Measurements from ENCODE around the gene ZMIZ1.

The ZMIZ1 gene

DNA sequence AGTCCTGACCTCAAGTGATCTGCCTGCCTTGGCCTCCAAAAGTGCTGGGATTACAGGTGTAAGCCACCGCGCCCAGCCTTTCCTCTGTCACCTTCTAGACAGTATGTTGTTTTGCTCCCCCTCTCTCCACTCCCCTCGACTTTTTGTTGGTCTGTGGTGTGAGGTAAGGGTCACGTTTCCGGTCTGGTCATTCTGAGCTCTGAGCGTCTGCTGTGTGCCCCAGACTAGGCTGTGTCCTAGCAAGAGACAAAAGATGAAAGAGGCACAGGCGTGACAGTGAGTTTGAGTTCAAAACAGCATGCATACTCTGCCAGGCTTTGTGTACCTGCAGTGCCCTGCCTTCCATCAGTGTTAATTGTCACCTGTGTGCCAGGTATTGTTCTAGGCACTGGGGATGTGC lies 191.1 kb downstream of the ZMIZ1 start:
- no peak for DNase-seq (ENCODE audit: low read depth in 2 of 2)
- TF ChIP-seq, protein P1, sequence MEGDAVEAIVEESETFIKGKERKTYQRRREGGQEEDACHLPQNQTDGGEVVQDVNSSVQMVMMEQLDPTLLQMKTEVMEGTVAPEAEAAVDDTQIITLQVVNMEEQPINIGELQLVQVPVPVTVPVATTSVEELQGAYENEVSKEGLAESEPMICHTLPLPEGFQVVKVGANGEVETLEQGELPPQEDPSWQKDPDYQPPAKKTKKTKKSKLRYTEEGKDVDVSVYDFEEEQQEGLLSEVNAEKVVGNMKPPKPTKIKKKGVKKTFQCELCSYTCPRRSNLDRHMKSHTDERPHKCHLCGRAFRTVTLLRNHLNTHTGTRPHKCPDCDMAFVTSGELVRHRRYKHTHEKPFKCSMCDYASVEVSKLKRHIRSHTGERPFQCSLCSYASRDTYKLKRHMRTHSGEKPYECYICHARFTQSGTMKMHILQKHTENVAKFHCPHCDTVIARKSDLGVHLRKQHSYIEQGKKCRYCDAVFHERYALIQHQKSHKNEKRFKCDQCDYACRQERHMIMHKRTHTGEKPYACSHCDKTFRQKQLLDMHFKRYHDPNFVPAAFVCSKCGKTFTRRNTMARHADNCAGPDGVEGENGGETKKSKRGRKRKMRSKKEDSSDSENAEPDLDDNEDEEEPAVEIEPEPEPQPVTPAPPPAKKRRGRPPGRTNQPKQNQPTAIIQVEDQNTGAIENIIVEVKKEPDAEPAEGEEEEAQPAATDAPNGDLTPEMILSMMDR (IDR thresholded peaks at IDR 0.05; ENCODE audit: low read depth, low read length), result no peak
- H3K4me3 ChIP-seq (replicated peaks in 1 of 2; ENCODE audit: low read depth in 2 of 2, low read length in 2 of 2), result no peak overlapping the region

DNA sequence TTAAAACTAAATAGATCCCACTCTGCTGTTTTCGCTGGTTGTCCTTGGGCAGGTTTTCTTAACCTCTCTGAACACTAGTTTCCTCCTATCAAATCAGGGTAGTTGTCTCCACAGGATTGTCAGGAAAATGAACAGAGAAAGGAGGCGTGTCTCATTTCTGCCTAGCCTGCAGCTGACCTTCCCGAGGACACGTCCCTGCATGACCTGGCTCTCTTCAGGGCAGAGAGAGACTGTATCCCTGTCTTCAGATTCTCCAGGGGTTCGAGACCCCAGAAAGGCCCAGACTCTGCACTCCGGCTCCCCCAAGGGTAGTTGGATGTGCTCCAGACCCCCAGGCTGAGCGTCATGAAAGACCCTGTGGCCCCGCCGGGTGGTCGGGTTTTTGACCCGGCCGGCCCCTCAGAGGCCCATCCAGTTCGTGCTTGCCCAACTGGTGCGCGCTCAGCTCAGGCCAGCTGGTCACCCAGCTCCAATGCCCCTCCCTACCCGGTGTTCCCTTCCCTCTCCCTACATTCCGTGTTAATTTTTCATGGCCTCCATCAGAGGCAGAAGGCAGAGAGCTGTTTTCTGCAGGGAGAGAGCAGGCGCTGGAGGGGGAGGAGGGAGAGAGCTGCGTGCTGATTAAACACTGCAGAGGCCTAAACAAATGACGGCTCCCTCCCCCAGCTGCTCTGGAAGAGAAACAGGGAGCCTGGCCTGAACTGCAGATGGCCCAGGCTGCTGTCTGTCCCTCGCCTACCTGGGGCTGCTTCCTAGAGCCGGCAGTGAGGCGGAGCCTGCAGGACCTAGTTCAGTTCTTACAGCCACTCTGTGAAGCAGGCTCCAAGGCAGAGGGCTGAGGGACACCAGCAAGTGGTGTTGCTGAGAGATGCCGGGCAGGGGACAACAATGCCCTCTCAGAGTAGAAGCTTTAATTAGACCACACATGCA lies 192.3 kb downstream of the ZMIZ1 start:
- no peak overlapping the region for H3K4me3 ChIP-seq (replicated peaks in 1 of 2; ENCODE audit: low read depth in 2 of 2, low read length in 2 of 2)
- DNase-seq (ENCODE audit: low read depth in 2 of 2), result peak in 1 of 2 donors; percentile 45
- TF ChIP-seq, protein P1 (IDR thresholded peaks at IDR 0.05; ENCODE audit: low read depth, low read length), result no peak

DNA sequence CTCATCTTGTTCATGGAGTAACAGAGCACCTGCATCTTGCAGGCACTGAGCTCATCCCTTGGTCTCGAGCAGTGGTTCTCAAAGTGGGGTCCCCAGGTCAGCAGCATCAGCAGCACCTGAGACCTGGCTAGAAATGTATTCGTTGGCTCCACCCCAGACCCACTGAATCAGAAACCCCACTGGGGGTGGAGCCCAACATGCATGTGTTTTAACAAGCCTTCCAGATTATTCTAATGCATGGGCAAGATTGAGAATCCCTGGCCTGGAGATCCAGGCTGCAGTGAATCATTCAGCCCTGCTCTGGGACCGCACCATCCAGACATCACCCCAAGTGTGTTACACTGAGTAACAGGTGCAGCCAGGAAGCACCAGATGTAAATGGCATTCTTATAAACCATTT lies 193.4 kb downstream of the ZMIZ1 start:
- DNase-seq (ENCODE audit: low read depth in 2 of 2), result no peak
- TF ChIP-seq, protein P1 (IDR thresholded peaks at IDR 0.05; ENCODE audit: low read depth, low read length), result no peak
- H3K4me3 ChIP-seq (replicated peaks in 1 of 2; ENCODE audit: low read depth in 2 of 2, low read length in 2 of 2), result no peak overlapping the region

DNA sequence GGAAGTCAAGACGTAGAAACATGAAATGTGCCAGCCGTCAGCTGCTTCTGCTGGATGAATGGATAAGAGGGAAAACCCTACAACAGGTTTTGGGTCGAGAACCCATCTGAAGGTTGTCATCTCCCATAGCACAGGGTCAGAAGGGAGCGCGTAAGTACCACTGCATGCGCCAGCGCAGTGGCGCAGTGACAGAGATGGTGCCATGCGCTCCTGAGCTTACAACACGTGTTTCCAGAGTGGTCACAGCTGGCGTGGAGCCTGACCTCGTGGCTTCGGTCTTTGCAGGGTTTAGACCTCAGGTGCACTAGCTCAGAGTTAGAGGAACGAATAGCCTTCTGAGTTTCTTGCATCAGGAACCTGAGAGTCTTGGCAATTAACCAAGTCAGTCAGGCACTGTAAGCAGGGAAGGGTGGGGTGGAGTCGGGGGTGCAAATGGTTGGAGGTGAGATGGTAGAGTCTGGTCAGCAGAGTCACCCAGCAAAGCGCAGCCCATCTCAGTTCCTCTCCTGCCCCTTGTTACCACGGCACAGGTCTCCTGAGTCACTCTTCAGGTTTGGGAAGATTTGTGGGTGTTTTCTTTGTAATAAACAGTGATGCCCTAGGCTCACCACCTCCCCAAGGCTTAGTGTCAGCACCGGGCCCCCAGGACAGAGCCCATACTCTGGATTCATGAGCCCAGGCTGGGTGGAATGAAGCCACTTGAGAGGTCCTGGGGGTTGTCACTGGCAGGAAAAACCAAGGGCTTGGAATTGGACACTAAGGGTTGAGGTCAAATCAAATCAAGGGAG lies 194.4 kb downstream of the ZMIZ1 start:
- H3K4me3 ChIP-seq (replicated peaks in 1 of 2; ENCODE audit: low read depth in 2 of 2, low read length in 2 of 2), result no peak overlapping the region
- TF ChIP-seq, protein P1 (IDR thresholded peaks at IDR 0.05; ENCODE audit: low read depth, low read length), result no peak
- DNase-seq (ENCODE audit: low read depth in 2 of 2), result no peak

DNA sequence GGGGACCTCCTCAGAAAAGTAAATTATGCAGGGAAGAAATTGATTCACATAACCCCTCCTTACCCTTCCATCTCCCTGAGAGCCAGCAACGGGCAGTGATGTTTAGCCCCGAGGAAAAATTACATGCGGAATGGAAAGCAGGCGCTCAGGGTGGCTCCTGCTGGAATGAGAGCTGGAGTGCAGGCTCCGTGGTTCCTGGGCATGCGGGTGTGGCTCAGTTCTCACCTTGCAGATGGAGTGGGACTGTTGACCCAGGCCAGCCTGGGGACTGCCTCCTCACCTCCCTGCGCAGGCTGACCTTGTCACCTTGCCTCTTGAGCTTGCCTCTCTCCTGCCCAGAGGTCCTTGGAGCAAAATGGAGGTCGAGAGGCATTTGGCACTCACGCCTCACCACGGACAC lies 195.2 kb downstream of the ZMIZ1 start:
- no peak for DNase-seq (ENCODE audit: low read depth in 2 of 2)
- no peak overlapping the region for H3K4me3 ChIP-seq (replicated peaks in 1 of 2; ENCODE audit: low read depth in 2 of 2, low read length in 2 of 2)
- TF ChIP-seq, protein P1 (IDR thresholded peaks at IDR 0.05; ENCODE audit: low read depth, low read length), result no peak

DNA sequence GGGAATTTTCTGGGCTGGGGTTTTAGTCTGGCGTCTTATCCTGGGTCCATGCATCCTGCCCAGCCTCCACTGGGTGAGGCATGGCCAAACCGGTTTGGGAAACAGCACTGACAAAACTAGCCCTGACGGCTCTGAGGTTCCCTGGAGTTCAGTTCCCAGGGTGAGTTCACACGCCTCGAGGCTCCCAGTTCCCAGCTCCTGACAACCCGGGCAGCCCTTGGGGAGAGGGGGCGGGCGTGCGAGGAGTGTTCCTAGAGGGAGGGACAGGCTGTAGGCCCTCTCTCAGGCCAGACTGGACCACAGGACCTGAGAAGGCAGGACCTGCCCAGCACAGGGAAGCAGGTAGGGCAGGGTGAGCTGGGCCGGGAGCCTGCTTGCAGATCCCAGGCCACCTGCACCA lies 196.2 kb downstream of the ZMIZ1 start:
- H3K4me3 ChIP-seq (replicated peaks in 1 of 2; ENCODE audit: low read depth in 2 of 2, low read length in 2 of 2), result no peak overlapping the region
- DNase-seq (ENCODE audit: low read depth in 2 of 2), result peak in 1 of 2 donors; percentile 63
- TF ChIP-seq, protein P1 (IDR thresholded peaks at IDR 0.05; ENCODE audit: low read depth, low read length), result no peak

Data from cardiac fibroblast (primary cell).